GM18517 (cell line): Measurements from ENCODE around the gene VGLL2.
"Not testable (repeated sequence)": the region's sequence is repeated elsewhere in the genome, so short reads cannot be mapped to it uniquely, and the experiment has no call there.

Experiments used
- ATAC-seq: cut with Tn5 transposase; IDR thresholded peaks from one replicate; pipeline ENCODE4 v1.9.1; 2021; ENCODE audit warnings: mild to moderate bottlenecking, moderate library complexity; ENCODE audit not compliant: unreplicated experiment

Gene VGLL2, protein sequence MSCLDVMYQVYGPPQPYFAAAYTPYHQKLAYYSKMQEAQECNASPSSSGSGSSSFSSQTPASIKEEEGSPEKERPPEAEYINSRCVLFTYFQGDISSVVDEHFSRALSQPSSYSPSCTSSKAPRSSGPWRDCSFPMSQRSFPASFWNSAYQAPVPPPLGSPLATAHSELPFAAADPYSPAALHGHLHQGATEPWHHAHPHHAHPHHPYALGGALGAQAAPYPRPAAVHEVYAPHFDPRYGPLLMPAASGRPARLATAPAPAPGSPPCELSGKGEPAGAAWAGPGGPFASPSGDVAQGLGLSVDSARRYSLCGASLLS

DNA sequence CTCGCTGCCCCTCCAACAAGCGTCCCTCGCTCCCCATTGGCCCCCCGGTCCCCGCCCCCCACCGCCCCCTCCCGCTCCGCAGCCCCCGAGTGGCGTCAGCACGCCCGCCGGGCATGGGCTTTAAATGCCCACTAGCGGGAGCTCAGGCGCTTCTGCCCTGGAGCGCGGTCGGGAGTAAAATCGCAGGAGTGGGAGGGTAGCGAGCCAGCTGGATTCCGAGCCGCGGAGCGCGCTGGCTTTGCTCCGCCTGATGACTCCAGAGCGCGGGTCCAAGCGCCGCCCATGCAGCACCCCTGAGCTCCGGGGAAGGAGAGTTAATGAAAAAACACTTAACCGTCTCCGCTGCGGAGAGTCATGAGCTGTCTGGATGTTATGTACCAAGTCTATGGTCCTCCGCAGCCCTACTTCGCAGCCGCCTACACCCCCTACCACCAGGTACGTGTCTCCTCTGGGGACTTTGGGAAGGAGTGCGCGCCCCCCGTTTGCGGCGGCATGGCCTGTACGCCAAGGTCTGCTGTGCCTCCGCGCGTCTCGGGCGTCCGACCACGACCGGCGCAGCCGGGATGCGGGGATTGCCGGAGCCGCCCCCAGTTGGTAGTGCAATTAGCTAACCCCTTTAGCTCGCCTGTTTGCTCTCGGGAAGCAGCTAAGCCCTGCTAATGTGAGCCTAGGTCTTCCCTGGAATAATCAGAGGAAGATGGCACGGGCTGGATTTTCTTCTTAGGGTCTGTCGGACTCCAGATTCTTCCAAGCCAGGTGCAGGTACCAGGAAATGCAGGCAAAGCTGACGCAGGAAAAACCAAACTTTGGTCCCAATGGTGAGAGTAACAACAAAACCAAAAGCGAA is at the start of gene VGLL2:
Gene VGLL2, plus strand, starts transcription at position 149 of the 847 bp plus-strand sequence. Its CDS starts 206 bp downstream, at position 355.
- ATAC-seq, result no peak

DNA sequence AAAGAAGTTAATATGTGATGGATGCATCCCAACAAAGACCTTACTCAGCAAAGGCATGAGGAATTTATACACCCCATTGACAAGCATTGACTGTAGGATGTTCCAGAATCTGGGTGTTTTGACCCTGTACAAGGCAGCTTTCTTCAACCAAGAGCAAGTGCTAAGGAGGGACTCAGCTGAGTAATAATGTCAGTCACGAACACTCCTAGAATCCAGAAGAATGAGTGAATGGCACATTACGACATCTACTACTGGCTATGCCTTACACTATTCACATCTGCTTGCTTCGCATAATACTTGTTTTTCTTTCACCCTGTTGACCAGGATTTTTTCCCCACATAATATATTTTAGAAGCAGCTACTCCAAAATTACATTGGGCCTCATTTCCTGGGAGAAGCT is 42.5 kb upstream of the VGLL2 start:
- ATAC-seq, result no peak

DNA sequence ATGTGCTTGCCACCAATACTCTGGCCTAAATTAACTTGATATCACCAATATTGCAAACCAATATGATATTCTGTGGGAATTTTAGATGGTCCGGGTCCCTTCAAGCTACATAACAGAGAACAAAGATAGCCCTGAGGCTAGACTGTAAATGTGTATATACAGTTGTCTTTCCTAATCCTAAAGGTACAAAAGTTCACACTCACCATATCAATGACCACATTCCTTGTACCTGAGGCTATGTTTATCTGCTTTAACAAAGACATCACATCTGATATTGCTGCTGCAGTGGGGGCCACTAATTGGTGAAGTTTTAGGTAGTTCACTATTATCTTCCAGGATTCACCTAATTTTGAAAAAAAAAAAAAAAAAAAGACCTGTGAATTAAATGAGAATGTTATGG is 38.6 kb upstream of the VGLL2 start:
- ATAC-seq, result no peak

DNA sequence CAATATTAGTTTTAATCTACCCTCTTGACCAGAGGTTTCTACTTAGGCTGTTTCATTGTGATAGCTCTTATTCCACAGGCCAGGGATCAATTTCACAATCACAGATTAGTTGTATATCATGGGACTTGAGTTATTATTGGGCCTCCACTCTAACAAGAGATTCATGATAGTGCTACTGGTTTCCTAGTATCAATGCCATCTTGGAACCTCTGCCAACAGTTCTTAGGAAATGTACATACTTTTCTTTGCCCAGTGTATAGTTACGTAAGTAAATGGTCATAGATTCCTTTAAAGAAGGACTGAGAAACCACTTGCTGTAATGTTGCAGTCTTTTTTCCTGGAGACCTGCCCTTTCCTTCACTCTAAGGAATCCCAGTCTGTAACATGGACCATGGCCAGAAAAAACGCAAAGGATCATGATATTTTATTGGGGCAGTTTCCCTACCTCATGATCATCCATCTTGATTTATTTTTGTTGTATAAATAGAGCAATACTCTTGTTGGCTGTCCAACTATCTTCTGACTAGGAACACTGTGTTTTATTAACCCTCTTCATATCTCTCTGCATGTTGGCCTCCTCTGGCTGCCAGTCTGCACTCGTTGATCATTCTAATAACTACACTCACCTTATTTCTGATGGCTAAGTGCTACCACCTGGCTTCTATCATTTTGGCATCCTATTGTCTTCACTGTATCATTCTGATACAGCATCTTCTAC is 38.0 kb upstream of the VGLL2 start:
- ATAC-seq, result no peak

DNA sequence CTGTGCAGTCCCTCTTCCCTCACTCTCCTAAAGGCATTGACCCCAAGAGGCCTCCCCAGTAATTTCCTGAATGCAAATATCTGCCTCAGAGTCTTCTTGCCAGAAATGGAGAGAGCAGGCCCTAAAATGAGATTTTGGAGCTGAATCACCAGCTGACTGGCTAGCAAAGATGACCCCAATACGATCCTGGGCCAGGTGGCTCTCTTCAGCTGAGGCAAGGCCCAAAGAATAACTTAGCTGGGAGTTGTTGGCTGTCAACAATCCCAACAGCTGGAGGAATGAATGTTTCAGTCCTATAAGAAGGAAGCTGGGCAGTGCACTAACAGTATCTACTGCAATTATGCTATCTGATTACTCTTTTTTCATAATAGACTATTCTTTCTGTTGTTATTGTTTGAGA is 37.2 kb upstream of the VGLL2 start:
- no peak for ATAC-seq

DNA sequence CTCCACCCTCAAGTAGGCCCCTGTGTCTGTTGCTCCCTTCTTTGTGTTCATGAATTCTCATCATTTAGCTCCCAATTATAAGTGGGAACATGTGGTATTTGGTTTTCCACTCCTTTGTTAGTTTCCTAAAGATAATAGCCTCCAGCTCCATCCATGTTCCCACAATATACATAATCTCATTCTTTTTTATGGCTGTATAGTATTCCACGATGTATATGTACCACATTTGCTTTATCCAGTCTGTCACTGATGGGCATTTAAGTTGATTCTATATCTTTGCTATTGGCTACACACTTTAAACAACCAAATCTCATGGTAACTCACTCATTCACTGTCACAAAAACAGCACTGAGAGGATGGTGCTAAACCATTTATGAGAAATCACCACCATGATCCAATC is 35.5 kb upstream of the VGLL2 start:
- no peak for ATAC-seq

DNA sequence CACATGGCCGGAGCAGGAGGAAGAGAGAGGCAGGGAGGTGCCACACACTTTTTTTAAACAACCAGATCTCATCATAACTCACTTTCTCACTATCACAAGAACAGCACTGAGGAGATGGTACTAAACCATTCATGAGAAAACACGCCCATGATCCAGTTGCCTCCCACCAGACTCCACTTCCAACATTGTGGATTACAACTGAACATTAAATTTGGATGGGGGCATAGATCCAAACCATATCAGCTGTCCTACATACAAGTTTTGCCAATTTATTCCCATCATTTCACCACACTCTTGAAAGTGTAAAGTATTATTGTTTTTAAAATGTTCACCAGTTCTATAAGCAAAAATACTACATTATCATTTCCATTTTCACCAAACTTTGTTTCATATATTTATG is 33.9 kb upstream of the VGLL2 start:
- ATAC-seq, result no peak

DNA sequence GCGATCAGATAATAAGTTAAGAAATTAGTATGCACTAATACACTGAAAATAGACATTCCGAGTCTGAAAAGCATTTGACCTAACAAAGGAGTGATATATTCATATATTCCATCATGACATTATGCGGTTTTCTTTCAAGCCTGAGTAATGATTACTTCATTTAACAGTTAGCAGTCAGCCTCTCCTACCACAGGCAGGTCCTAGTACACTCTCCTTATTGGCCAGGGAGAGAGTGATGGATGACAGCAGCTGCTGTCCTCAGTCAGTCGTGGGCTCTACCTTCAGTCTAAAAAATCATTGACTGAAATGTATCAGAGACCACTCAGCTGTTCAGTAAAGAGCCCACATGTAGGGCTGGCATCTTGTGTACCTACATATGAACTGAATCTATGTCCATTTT is 33.2 kb upstream of the VGLL2 start:
- ATAC-seq, result no peak

DNA sequence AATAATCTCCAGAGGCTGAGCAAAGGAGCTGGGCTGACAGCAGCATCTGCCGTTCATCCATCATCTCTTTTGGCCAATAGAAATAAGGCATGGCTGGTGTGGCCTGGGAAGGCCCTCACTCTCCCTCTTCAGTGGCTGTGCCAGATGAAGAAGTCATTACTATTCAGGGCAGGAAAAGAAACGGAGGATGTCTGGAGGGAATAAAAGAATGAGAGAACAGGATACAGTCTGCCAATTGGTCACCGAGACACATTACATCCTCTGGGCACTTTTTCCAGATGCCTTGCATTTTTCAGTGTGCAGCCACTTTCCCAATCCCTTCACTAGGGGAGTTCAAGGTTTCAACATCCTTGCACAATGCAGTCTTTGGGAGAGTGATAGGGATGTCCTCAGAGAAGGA is 32.2 kb upstream of the VGLL2 start:
- no peak for ATAC-seq

DNA sequence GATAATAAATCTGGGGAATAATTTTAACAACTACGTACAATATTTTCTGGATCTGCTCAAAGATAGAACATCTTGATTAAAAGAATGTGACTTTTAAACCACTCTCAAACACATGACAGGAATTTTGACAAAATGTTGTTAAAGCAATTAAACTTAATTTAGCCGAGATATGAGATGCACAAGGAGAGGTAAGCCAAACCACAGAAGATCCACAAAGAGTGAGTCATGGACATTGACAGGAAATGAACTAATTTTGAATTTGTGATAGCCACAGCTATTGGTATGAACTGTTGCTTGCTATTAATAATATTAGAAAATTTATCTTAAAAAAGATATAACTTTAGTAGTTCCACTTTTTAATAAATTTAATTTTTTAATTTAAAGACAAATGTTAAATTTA is 27.8 kb upstream of the VGLL2 start:
- ATAC-seq, result no peak

DNA sequence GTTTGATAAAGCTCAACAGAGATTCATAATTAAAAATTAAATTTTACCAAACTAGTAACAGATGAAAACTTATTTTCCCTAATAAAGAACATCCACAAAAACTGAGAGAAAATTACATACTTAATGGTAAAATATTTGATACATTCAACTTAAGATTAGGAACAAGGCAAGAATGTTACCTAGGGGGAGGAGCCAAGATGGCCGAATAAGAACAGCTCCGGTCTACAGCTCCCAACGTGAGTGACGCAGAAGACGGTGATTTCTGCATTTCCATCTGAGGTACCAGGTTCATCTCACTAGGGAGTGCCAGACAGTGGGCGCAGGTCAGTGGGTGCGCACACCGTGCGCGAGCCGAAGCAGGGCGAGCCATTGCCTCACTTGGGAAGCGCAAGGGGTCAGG is 20.8 kb upstream of the VGLL2 start:
- ATAC-seq, result not testable (repeated sequence)

DNA sequence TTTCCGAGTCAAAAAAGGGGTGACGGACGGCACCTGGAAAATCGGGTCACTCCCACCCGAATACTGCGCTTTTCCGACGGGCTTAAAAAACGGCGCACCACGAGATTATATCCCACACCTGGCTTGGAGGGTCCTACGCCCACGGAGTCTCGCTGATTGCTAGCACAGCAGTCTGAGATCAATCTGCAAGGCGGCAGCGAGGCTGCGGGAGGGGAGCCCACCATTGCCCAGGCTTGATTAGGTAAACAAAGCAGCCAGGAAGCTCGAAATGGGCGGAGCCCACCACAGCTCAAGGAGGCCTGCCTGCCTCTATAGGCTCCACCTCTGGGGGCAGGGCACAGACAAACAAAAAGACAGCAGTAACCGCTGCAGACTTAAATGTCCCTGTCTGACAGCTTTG is 20.4 kb upstream of the VGLL2 start:
- ATAC-seq, result not testable (repeated sequence)

DNA sequence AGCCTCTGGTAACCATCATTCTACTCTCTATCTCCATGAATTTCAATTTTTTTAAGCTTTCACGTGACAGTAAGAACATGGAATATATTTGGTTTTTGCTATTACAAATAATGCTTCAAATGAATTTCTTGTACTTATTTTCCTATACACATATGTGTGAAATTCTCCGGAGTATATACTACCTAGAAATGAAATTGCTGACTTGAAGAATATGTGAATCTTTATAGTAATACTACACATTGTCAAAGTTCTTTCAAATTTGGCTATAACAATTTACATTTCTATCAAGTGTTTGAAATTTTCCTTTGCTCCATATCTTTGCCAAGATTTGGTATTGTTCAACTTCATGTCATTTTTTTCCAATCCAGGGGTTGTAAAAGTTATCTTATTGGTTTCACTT is 11.6 kb upstream of the VGLL2 start:
- ATAC-seq, result no peak

DNA sequence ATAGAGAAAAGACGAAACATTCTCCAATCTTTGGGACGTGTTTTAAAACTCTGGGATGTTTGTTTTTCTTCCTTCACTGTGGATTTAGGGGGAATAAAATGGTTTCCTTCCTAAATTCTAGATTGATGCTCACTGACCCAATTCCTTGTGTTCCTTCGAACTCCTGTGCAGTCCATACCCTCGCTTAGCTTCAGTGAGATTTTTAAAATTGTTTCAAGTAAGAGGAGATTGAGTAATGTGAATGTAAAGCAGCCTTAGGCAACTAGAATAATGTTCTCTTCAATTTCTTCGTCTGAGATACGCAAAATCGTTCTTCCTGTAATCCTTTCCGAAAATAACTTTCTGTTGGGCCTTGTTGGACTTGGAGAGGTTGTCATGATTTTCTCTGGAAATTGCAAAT is 2.6 kb upstream of the VGLL2 start:
- no peak for ATAC-seq

DNA sequence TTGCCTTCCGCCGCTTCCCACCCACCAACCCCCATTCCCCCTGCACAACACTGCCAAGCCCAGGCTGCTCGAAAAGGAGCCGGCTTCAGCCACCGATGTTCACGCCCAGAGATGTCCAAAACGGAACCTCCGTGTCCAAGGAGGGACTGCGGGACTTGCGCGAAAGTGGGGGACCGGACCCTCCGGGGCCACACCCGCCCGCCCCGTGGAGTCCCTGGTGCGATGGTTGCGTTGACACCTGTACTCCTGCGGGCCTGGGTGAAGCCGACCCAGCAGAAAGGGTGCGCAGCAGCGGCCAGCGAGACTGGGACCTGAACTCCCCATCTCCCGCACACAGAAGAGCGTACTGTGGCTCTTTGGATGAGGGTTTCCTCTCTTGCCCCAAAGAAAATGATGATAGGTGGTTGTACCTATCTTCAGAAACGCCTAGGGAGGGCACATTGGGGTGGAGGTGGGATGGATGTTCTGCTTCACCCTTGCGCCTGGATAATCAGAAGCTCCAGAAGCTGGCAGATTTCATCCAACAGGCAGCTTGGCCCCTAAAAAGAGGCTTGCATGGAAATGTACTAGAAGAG is 1.9 kb upstream of the VGLL2 start:
- no peak for ATAC-seq

DNA sequence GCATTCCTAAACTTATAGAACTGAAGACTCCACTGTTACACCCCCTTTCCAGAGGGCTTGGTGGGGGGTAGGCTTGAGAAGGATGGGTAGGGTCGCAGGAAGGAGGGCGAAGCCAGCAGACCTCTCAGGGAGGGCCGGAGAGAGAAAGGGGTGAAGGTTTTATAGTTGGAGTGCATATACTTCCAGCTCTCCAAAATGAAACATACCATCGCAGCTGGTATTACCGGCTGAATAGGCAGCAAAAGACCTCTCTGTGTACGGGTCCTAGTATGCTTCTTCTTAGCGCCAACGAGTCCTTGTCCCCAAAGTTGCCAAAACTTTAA is 1.0 kb upstream of the VGLL2 start:
- ATAC-seq, result no peak

DNA sequence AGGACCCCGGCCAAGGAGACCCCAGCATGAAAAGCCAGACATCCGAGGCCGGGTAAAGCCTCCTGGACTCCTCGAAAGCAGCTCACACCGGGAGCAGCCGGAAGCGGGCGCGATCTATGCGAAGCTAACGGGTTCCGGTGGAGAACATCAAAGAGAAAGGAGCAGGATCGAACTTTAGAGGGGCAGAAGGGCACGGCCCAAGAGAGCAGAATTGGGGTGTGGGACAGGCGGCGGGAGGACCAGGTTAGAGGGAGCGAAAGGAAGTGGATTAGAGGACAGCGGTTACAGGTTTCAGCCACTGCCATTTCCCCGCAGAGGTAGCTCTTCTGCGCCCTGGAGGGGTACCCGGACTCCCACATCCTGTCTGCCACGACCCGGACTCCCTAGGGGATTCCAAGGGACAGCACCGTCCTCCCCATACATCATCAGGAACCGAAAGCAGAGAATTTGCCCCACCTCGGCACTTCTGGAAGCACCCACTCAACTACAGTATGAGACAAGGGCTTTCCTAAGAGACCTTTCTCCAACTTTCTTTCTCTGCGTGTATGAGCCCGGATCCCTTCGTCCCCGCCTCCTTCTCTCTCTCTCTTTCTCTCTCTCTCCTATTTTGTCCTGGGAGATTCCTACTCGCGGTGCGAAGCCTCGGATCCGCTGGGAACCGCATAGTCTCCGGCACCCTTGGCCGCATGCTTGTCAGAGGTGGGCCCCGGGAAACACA is 507 bp upstream of the VGLL2 start:
- no peak for ATAC-seq

DNA sequence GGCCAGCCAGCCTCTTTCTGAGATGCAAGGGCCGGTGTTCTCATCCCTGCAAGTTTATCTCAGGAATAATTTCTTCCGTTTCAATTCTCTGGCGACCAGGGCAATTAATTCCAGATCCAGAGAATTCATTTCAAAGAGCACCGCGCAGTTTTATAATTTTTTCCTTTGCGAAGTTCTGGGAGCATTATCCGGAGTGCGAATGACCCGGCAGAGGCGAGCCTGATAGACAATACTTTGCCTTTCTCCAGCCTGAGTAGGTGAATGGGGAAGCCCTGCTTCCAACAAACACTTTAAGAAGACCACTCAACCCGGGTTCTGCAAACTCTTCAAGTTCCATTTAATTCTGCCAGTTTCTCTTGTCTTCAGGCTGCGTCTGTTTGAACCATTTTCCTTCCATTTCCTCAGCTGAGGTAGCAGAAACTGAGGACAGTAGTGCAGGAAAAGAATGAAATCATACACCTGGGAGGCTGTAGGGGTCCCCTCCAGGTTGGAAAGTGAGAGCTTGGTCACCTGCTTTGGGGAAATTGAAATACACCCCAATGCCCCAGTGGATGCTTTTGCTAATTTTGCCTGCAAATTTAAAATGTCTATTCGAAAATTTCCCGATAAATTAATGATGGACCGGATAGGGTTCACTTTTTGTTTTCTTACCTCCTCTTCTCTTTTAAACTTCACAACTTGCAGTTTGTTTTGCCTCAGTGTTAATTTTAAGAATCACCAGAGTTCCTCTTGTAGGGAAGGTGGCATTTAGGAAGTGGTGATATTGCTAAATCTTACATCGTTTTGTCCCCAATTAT is 1.1 kb downstream of the VGLL2 start:
- no peak for ATAC-seq

DNA sequence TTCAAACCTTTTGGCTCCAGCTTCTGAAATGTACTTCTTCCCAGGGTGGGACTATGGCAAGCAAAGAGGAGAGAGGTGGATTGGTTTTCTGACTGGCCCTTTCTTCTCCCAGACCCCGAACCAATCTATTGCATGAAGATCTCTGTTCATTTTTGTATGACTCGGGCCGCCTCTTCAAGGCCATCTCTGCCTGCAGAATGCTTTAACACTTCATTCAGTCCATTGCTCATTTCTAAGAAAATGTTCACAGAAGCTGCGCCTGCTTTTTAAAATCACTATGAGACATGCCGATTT is 1.6 kb downstream of the VGLL2 start:
- no peak for ATAC-seq

DNA sequence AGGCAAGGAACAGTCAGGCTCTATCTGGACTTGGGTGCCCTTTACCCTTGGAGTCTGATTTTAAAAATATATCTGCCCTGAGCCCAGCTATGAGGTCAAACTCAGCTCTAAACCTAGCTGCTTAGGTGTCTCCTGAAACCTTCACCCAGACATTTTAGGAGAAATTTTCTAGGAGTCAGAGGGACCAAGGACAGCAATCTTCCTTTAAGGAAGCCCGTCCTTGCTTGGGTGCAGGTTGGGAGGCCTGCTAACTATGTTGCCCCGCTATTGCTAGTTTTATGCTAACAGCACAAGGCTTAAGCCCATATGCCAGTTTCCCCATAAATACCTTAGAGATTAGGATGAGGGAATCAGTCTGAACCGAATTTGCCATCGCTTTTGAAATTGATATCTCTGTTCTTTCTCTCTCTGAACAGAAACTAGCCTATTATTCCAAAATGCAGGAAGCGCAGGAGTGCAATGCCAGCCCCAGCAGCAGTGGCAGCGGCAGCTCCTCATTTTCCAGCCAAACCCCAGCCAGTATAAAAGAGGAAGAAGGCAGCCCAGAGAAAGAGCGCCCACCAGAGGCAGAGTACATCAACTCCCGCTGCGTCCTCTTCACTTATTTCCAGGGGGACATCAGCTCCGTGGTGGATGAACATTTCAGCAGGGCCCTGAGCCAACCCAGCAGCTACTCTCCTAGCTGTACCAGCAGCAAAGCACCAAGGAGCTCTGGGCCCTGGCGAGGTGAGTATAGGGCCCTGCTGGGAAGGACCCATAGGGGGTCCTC is 2.6 kb downstream of the VGLL2 start:
- ATAC-seq, result no peak
